Loucy (cell line): ENCODE results near the gene CLMP.

Experiments used
- EZH2phosphoT487 ChIP-seq: fragments of 200-600 bp; IDR thresholded peaks from 2 replicates; pipeline ENCODE4 v1.6.1; 2018; ENCODE audit warnings: antibody characterized with exemption, mild to moderate bottlenecking, moderate library complexity, borderline replicate concordance
- TF ChIP-seq, protein P1 (sequence below): fragments of 200-600 bp; sonication (generic); conservative IDR thresholded peaks from 2 replicates; pipeline ENCODE4 v1.5.1; 2014; ENCODE audit warnings: mild to moderate bottlenecking, antibody characterized with exemption, low read length

DNA sequence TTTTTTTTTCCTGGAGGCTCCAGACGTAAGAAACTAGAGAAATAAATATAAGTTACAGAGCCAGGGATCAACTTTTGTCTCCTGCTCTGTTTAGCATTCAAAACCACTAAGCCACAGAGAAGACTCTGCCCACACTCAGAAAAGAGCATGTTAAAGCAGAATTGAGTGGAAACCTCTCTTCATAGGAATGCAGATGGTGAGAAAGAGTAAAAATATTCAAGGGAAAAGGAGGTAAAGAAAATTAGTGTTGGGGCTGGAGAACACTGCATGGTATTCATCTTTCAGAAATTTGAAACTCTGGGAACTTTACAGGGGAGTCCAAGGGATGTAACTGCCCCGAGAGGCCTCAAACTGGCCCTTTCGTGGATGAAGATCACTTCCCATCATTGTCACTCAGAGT lies 65.1 kb downstream of the CLMP start:
- TF ChIP-seq, protein P1, sequence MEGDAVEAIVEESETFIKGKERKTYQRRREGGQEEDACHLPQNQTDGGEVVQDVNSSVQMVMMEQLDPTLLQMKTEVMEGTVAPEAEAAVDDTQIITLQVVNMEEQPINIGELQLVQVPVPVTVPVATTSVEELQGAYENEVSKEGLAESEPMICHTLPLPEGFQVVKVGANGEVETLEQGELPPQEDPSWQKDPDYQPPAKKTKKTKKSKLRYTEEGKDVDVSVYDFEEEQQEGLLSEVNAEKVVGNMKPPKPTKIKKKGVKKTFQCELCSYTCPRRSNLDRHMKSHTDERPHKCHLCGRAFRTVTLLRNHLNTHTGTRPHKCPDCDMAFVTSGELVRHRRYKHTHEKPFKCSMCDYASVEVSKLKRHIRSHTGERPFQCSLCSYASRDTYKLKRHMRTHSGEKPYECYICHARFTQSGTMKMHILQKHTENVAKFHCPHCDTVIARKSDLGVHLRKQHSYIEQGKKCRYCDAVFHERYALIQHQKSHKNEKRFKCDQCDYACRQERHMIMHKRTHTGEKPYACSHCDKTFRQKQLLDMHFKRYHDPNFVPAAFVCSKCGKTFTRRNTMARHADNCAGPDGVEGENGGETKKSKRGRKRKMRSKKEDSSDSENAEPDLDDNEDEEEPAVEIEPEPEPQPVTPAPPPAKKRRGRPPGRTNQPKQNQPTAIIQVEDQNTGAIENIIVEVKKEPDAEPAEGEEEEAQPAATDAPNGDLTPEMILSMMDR, result no peak
- no peak for TF ChIP-seq EZH2phosphoT487
